SK-N-MC (cell line): ENCODE data around the gene MYO9A.

Experiments
- EZH2 ChIP-seq: fragments of 200-600 bp; sonication (generic); IDR thresholded peaks from one replicate; pipeline ENCODE4 v1.6.1; 2017; ENCODE audit warnings: antibody characterized with exemption
- FOXP2 ChIP-seq: optimal IDR thresholded peaks from 2 replicates; pipeline ENCODE3; 2011; ENCODE audit warnings: mild to moderate bottlenecking, moderate library complexity; ENCODE audit not compliant: insufficient read depth; ENCODE audit errors: extremely low read length, control extremely low read depth
- POLR2AphosphoS5 ChIP-seq: IDR thresholded peaks from 2 replicates; pipeline ENCODE4 v1.6.1; 2012; ENCODE audit warnings: mild to moderate bottlenecking, low read depth, low read length, borderline replicate concordance

GRCh38 chr15:71798641-71799040 lies 319.3 kb downstream of the MYO9A start:
- TF ChIP-seq POLR2AphosphoS5 (no peak), EZH2 (no peak), FOXP2 (no peak)
